NCI-H2029 (cell line): ENCODE measurements around the gene HNRNPF.
"Not testable (repeated sequence)": the region's sequence is repeated elsewhere in the genome, so short reads cannot be mapped to it uniquely, and the experiment has no call there.

Source experiments
- DNase-seq: peaks from one replicate; lab custom pipeline; 2025; lab: John Stamatoyannopoulos, UW

The HNRNPF gene

DNA sequence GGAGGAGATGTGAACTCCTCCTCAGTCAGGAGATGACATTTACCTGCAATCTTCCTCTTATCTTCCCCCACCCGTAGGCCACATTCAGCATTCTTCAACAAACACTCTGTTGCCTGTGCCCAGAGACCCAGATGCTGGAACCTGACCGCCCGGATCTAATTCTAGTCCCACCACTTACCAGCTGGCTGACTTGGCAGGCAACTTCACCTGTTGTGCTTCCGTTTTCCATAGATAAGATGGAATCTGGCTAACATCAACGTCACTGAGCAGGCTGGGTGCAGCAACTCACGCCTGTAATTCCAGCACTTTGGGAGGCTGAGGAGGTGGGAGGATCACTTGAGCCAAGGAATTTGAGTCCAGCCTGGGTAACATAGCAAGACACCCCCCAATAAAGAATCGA is 58.8 kb downstream of the HNRNPF start:
- DNase-seq = no peak

DNA sequence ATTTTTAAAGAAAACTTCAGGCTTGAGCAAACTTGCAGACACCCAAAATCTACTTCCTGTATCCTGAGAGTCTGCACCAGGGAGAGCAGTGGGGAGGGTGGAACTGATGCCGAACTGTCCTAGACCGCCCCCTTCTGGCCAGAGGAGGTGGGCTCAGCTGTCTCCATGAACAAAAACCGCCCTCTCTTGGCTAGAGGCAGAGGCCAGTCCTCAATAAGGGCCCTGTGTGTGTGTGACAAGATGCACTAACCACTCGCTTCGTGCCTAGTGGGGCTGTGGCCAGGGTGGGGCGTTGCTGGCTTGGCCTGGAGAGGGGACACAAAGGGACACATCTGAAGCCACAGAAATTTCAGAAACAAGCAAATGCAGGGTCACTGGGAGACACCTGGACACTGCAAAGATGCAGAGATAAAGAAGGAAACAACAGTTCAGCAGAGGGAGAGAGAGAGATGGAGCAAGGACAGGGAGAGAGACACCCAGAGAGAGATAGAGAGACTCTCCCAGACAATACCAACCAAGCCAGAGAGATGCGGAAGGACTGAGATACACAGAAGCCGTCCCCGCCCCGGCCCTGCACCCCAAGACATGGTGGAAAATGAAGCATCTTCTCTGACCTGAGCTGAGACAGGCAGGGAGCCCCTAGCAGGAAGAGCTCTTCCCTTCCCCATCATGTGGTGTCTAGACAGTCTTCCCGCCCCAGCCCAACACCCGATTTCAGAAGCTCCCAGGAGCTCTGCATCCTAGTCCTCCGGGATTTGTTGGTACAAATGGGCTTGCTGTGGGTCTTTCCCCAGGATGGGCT is 60.3 kb downstream of the HNRNPF start:
- DNase-seq = peak; percentile 38

DNA sequence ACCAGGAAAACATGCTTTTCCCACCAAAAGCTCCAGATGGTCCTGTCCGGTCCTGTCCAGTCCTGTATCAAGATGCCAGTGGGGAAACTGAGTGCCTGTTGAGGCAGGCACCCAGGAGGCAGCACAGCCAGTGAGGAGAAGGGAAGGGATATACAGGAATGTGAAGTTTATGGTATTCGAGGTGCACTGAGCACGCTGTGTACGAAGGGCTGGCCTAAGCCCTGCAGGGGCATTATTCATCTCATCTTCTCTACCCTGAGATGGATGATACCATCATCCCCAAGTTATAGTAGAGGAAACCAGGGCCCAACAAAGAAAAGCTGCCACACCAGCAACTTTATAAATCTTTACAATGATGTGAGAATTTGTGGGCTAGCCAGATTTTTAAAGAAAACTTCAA is 61.0 kb downstream of the HNRNPF start:
- no peak for DNase-seq

DNA sequence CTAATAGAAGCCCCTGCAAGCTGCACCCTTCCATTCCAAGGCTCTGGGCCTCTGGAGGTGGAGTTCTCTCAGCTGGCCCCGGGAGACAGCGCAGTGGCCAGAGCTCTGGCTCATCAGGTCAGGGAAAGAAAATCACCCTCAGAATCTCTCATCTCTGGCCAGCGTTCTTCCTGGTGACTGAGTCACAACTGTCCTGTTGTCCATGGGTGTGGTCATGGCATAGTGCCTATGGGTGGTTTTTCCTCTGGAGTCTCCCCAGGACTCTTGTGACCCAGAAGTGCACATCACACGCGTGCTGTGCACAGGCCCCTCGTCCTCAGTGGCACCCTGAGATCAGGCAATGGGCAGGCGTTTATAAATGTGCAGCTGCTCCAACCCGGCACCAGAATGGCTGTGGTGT is 64.9 kb downstream of the HNRNPF start:
- DNase-seq = no peak

DNA sequence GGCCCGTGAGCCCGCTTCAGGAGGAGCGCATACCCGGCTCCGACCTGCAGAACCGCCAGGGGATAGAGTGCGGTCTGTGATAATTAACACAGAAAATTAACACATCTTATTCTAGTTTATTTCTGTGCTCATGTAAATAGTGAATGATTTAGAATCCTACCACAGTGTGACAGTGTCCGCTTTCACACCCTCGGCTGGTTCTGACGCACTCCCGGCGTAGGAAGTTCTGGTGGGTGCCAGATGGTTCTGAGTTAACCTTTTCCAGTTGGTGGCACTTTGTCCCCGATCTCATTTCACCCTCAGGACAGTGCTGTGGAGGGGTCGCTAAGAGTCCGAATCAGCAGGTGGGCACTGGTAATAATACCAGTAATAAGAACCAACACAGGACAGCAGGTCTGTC is 65.9 kb downstream of the HNRNPF start:
- DNase-seq = no peak

DNA sequence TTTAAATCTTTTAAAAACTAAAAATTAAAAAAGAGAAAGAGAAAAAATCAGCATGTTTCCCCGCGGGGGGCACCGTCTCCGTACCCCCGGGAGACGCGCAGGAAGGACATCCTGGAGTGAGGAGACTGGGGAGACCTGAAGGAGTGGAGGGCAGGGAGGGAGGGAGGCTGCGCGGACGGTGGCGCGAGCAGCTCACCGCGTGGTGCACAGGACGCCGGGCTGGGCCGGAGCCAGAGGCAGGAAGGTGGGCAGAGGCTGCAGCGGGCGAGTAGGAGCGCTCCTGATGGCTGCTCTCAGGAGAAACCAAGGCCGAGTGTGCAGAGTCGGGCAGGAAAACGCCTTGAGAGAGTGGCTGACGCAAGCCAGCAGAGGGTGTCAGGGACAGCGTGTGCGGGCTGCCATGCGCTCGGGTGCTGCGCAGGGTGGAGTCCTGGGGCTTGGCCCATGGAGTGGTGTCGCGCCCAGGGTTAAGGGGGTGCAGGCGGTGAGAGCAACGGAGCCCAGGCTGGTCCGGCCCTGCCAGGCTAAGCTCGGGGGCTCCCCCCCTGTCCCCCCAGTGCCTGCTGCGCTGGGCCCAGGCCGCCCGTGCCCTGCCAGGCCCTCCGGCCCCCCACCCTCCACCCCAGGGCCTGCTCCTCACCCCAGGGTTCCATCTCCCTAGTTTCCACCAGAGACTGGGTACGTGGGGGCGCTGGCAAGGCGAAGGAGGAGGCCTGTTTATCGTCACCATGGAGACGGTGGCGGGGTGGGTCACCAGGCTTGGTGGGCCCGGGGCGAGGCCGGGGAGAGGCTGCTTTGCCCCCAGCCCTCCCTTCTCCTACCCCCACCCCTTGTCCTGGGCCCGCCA is 66.5 kb downstream of the HNRNPF start:
- DNase-seq = no peak

DNA sequence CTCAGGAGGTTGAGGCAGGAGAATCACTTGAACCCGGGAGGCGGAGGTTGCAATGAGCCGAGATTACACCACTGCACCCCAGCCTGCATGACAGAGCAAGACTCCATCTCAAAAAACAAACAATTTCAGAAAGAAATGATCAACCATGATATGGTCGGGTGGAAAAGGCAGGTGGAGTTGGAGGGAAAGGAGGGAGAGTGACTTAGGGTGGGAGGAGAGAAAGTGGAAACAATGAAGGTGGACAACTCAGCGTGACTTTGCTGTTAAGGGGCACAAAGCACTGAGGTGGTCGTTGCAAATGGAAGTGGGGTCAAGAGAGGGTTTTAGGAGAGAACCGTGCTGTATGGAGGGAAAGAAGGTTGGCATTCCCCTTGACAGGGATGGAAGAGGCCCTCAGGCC is 67.5 kb downstream of the HNRNPF start:
- no peak for DNase-seq

DNA sequence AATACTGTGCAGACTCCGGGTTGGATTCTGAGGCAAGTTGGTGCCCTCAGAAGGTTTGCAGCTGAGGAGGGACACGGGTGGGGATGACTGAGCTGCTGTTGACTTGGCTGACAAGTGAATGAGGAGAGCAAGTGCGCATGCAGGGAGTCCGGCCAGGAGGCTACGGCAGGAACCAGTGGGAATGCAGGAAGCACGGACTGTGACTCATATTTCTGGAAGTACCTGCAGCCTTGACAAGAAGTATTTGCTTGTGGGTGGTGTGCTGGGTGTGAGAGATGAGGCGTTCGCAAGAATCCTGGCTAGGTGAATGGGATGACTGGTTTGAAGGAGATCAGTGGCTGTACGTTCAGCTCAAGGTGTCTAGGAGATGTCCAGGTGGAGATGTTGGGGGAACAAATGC is 68.4 kb downstream of the HNRNPF start:
- no peak for DNase-seq

DNA sequence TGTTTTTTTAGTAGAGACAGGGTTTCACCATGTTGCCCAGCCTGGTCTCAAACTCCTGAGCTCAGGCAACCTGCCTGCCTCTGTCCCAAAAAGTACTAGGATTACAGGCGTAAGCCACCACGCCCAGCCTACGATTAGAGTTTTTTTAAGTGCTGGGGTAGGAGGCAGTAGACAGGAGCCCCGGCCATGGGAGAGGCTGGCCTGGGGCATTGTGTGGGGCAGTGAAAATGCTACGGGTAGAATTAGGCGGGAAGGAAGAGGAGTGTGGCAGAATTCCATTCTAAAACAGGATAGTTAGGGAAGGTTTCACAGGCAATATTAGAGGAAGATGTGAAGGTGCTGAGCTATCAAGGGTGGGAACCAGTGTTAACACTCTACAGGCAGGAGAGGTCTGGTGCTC is 68.9 kb downstream of the HNRNPF start:
- DNase-seq = no peak

DNA sequence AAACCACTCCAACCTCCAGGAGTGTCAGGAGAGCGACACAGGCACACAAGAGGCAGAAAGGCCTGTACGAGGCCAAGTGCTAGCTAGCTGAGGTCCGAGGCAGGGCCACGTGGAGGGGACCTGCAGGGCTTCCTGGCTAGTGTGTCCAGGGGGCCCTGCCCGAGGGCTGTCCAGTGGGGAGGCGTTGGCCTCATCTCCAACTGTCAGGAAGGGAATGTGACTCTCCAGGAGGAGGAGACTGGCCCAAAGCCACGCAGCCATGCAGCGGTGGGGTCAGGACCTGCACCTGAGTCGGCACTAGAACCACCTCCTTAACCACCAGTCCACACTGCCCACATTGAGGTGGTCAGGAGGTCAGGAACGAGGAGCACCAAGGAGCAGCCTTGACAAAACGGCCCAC is 69.8 kb downstream of the HNRNPF start:
- DNase-seq = no peak

DNA sequence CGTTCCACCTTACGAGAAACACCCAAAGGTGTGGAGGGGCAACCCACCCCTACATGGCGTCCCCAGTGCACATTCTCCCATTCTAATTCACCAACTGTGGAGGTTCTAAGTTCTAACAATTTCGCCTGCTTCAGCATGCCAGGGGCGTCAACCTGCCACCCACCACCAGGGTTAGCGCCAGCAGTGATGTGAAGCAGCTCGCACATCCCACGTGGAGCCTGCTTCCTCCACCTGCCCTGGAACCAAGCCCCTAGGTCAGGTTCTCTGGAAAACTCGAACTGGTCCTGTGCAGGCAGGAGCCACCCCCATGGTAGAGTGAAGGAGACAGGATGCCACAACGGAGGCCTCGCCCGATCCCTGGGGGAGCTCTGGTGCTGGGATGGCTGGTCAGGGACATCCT is 70.9 kb downstream of the HNRNPF start:
- DNase-seq = no peak

DNA sequence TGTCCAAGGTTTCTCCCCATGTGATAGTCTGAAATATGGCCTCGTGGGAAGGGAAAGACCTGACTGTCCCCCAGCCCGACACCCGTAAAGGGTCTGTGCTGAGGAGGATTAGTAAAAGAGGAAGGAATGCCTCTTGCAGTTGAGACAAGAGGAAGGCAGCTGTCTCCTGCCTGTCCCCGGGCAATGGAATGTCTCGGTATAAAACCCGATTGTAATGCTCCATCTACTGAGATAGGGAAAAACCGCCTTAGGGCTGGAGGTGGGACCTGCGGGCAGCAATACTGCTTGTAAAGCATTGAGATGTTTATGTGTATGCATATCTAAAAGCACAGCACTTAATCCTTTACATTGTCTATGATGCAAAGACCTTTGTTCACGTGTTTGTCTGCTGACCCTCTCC is 71.5 kb downstream of the HNRNPF start:
- DNase-seq = not testable (repeated sequence)

DNA sequence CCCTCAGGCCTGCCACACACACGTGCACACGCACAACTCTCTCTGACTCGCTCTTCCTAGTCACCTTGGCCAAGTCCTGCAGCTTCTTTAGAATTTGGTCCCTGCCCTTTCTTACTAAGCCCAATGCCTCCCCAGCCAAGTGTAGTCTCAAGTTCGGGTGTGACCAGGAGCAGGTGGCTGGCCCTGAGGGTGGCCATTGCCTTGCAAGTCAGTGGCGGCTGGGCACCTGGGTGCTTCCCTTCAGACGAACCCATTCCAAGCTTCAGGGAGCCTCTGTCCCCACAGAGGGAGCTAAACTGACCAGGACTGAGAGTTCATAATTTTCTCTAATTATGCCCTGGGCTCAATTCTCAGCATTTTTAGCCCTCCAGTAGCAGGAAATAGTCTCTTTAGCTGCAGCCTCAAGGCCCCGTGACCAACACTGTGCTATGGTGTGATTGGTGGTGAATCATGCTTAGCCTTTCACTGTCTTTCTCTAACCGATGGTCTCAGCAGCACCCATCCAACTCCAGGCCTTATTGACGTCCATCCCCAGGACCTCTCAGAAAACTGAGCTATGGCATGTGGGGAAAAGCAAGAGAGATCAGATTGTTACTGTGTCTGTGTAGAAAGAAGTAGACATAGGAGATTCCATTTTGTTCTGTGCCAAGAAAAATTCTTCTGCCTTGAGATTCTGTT is 72.2 kb downstream of the HNRNPF start:
- no peak for DNase-seq

DNA sequence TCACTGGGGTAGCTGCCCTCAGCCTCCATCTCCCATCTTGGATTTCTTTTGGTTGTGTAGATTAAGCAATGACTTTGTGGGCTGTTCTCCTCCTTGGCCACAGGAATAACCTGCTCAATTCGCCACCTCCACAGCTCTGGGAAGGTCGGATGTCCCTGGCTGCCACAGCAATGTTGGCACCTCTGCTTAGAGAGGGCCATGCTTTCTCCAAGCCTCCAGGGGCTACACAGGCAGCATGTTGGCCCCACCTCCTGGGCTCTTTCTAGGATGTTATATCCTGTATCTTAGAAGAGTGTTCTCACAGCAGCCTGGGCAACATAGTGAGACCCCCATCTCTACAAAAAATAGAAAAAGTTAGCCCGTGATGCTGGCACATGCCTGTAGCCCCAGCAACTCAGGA is 72.9 kb downstream of the HNRNPF start:
- no peak for DNase-seq
